Measurements from ENCODE around the gene MTSS2.
"Not testable (repeated sequence)": the region's sequence is repeated elsewhere in the genome, so short reads cannot be mapped to it uniquely, and the experiment has no call there.

Gene MTSS2

DNA sequence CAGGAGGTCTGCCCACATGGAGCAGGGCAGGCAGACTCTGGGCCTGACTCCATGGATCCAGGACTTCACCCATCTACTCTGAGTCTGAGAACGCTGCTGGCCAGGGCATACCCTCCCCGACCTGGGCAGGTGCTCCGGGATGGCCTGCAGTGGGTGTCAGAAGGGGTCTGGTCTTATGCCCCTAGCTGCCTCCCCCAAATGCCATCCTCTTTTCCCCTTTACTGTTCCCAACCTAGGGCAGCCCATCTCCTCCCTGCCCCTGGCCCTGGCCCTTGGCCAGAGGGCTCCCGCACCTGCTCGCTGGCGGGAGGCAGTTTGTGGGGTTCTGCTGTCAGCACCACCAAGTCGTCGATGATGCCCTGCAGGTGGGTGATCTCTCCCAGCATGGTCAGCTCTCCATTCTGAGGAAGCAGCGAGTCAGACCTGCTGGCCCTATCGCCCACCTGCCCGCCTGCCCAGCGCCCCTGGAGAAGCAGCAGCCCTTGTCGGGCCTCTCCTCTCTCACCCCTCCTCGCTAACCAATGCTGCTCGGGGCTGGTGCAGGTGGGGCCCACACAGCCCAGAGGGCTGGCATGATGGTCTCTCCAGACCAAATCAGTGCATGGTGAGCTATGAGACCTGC is 8.2 kb downstream of the MTSS2 start:
- no peak for DNase-seq (ENCODE audit: low read depth)
- no peak overlapping the region for H3K4me3 ChIP-seq (ENCODE audit: low read depth, low read length)
- TF ChIP-seq, protein P1, sequence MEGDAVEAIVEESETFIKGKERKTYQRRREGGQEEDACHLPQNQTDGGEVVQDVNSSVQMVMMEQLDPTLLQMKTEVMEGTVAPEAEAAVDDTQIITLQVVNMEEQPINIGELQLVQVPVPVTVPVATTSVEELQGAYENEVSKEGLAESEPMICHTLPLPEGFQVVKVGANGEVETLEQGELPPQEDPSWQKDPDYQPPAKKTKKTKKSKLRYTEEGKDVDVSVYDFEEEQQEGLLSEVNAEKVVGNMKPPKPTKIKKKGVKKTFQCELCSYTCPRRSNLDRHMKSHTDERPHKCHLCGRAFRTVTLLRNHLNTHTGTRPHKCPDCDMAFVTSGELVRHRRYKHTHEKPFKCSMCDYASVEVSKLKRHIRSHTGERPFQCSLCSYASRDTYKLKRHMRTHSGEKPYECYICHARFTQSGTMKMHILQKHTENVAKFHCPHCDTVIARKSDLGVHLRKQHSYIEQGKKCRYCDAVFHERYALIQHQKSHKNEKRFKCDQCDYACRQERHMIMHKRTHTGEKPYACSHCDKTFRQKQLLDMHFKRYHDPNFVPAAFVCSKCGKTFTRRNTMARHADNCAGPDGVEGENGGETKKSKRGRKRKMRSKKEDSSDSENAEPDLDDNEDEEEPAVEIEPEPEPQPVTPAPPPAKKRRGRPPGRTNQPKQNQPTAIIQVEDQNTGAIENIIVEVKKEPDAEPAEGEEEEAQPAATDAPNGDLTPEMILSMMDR (IDR thresholded peaks at IDR 0.05; ENCODE audit: insufficient read depth, low read depth, low read length, missing control alignments), result no peak

- H3K4me3 ChIP-seq (ENCODE audit: low read depth, low read length), result no peak overlapping the region
- TF ChIP-seq, protein P1 (IDR thresholded peaks at IDR 0.05; ENCODE audit: insufficient read depth, low read depth, low read length, missing control alignments), result no peak
- no peak for DNase-seq (ENCODE audit: low read depth)
These were observed 9.0 kb downstream of the MTSS2 start for GRCh38 chr16:70676675-70677498.

- no peak overlapping the region for H3K4me3 ChIP-seq (ENCODE audit: low read depth, low read length)
- TF ChIP-seq, protein P1 (IDR thresholded peaks at IDR 0.05; ENCODE audit: insufficient read depth, low read depth, low read length, missing control alignments), result no peak
These were observed 9.9 kb downstream of the MTSS2 start for GRCh38 chr16:70675851-70676513.

DNA sequence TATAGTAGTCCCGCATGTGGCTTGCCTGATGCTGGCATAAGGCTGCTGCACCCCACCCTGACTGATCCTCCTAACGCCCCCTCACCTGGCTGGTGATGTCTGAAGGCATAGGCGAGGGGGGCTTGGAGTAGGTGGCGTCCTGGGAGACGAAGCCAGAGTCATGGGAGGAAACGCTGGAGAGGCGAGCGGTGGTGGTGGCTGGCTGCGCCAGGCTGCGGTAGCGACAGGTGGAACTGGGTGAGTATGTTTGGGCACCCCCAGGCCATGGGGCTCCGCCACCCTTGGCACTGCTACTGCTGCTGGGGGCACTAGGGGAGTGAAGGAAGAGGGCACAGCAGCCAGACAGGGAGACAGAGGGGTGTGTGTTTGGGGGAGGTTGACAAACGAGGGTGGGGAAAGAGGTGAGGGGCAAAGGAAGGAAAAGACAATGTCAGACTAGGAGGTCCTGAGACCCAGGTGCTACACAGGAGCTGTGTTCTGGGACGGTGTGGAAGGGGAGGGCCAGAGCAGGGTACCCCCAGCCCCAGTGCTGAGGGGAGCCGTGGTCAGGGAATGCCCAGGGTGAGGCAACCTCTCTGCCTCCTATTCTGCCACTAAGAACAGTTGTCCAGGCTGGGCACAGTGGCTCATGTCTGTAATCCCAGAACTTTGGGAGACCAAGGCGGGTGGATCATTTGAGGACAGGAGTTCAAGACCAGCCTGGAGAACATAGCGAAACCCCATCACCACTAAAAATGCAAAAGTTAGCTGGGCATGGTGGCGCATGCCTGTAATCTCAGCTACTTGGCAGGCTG is 11.4 kb downstream of the MTSS2 start:
- no peak for DNase-seq (ENCODE audit: low read depth)
- TF ChIP-seq, protein P1 (IDR thresholded peaks at IDR 0.05; ENCODE audit: insufficient read depth, low read depth, low read length, missing control alignments), result no peak
- no peak overlapping the region for H3K4me3 ChIP-seq (ENCODE audit: low read depth, low read length)

More at GRCh38 chr16:70675851-70676513, 9.9 kb downstream of the MTSS2 start:
- no peak for DNase-seq (ENCODE audit: low read depth)

- not testable (repeated sequence) for DNase-seq (ENCODE audit: low read depth); H3K4me3 ChIP-seq (ENCODE audit: low read depth, low read length)
These were observed 14.9 kb downstream of the MTSS2 start for GRCh38 chr16:70670938-70671337.

DNA sequence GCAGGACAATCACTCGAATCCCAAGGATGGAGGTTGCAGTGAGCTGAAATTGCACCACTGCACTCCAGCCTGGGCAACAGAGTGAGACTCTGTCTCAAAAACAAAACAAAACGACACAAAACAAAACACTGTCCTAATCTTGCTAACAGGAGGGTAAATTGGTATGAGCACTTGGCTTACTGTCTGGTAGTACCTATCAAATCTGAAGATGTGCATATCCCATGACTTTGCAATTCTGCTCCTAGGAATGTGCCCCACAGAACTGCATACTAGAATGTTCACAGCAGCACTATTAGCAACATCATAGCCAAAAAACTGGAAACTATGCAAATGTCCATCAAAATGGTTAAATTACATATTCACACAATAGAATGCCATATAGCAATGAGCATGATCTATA is 15.7 kb downstream of the MTSS2 start:
- no peak for DNase-seq (ENCODE audit: low read depth)
- TF ChIP-seq, protein P1 (IDR thresholded peaks at IDR 0.05; ENCODE audit: insufficient read depth, low read depth, low read length, missing control alignments), result no peak
- H3K4me3 ChIP-seq (ENCODE audit: low read depth, low read length), result no peak overlapping the region
